ENCODE data around the gene ARHGAP20. TPM values are rescaled to one million over a fixed set of nuclear protein-coding genes. Genes with fewer than 3 reads are reported as not detected.

ARHGAP20 gene
- total RNA-seq, 1 experiment from 2014 or later: not detected

- no peak for DNase-seq (ENCODE audit: low spot score)
These were observed 8.4 kb upstream of the ARHGAP20 start for GRCh38 chr11:110720431-110721275.

- DNase-seq (ENCODE audit: low spot score): no peak
These were observed 4.1 kb upstream of the ARHGAP20 start for GRCh38 chr11:110716361-110716760.

- DNase-seq (ENCODE audit: low spot score): no peak
These were observed 3.3 kb upstream of the ARHGAP20 start for GRCh38 chr11:110715541-110715940.

- DNase-seq (ENCODE audit: low spot score): no peak
These were observed 1.2 kb upstream of the ARHGAP20 start for GRCh38 chr11:110713449-110713776.

- DNase-seq (ENCODE audit: low spot score): no peak
These were observed 617 bp upstream of the ARHGAP20 start for GRCh38 chr11:110712659-110713448.

- no peak for DNase-seq (ENCODE audit: low spot score)
These were observed 825 bp downstream of the ARHGAP20 start for GRCh38 chr11:110711448-110711775.

- DNase-seq (ENCODE audit: low spot score): no peak
These were observed 1.4 kb downstream of the ARHGAP20 start for GRCh38 chr11:110710628-110711381.

GRCh38 chr11:110704210-110704864, 7.9 kb downstream of the ARHGAP20 start:
- no peak for DNase-seq (ENCODE audit: low spot score)

GRCh38 chr11:110691926-110692325, 20.3 kb downstream of the ARHGAP20 start:
- no peak for DNase-seq (ENCODE audit: low spot score)

GRCh38 chr11:110689306-110689705, 22.9 kb downstream of the ARHGAP20 start:
- no peak for DNase-seq (ENCODE audit: low spot score)

GRCh38 chr11:110679323-110679975, 32.8 kb downstream of the ARHGAP20 start:
- no peak for DNase-seq (ENCODE audit: low spot score)

- no peak for DNase-seq (ENCODE audit: low spot score)
These were observed 36.7 kb downstream of the ARHGAP20 start for GRCh38 chr11:110675548-110675947.

- no peak for DNase-seq (ENCODE audit: low spot score)
These were observed 46.4 kb downstream of the ARHGAP20 start for GRCh38 chr11:110665689-110666465.

GRCh38 chr11:110655967-110656366, 56.3 kb downstream of the ARHGAP20 start:
- no peak for DNase-seq (ENCODE audit: low spot score)

- no peak for DNase-seq (ENCODE audit: low spot score)
These were observed 57.8 kb downstream of the ARHGAP20 start for GRCh38 chr11:110654456-110654855.

GRCh38 chr11:110645253-110645652, 67.0 kb downstream of the ARHGAP20 start:
- DNase-seq (ENCODE audit: low spot score): no peak

- DNase-seq (ENCODE audit: low spot score): no peak
These were observed 77.9 kb downstream of the ARHGAP20 start for GRCh38 chr11:110634370-110634769.

- no peak for DNase-seq (ENCODE audit: low spot score)
These were observed 80.7 kb downstream of the ARHGAP20 start for GRCh38 chr11:110631551-110631950.

- no peak for DNase-seq (ENCODE audit: low spot score)
These were observed 82.6 kb downstream of the ARHGAP20 start for GRCh38 chr11:110629594-110629993.

GRCh38 chr11:110621826-110622225, 90.4 kb downstream of the ARHGAP20 start:
- DNase-seq (ENCODE audit: low spot score): no peak
